GM19397 (cell line): ENCODE data around the gene COQ10A.
A peak's percentile ranks its signal among the peaks of the same experiment; 100 is the strongest.

Experiments
- ATAC-seq: cut with Tn5 transposase; IDR thresholded peaks from one replicate; pipeline ENCODE4 v1.9.1; 2021; ENCODE audit warnings: mild to moderate bottlenecking, moderate library complexity; ENCODE audit not compliant: unreplicated experiment

The COQ10A gene

DNA sequence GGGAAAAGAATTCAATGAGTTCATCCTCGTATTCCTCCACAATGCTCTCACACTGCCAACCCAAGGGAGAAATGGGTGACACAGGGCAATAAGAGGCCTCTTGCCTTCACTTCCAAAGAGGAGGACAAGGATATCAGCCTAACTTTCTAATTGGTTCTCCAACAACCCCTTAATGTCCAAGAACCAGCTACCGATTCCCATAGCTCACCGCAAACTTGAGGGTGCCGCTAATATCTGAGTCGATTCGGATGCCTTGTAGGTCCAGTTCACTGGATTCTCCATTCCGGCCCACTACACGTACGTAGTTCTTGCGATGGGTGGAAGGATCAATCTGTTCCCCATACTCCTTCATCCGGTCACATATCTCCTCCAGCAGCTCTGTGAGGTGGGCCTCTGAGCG lies 44.3 kb downstream of the COQ10A start:
- no peak for ATAC-seq

- ATAC-seq: no peak
These were observed 48.5 kb downstream of the COQ10A start for GRCh38 chr12:56315249-56315621.

- peak; percentile 87 for ATAC-seq
These were observed 49.1 kb downstream of the COQ10A start, which contains the start of gene CNPY2 for GRCh38 chr12:56315622-56316473. TSS of gene CNPY2 (minus strand) at chr12:56315988. CDS start at chr12:56315217, 771 bp downstream.

DNA sequence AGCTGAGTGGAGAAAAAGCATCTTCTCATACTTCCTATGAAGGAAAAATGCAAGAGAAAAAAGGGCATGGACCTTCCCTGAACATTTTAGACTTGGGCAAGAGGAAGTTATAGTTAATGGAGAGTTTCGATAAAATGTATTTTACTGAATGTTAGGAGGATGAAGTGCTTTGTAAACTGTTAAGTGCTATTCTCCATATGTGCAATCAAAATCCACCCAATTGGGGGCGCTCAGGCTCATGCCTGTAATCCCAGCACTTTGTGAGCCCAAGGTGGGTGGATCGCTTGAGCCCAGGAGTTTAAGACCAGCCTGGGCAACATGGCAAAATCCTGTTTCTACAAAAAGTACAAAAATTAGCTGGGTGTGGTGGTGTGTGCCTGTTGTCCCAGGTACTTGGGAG lies 50.9 kb downstream of the COQ10A start:
- ATAC-seq: no peak
